ENCODE data around the gene PIK3CB.

DNA sequence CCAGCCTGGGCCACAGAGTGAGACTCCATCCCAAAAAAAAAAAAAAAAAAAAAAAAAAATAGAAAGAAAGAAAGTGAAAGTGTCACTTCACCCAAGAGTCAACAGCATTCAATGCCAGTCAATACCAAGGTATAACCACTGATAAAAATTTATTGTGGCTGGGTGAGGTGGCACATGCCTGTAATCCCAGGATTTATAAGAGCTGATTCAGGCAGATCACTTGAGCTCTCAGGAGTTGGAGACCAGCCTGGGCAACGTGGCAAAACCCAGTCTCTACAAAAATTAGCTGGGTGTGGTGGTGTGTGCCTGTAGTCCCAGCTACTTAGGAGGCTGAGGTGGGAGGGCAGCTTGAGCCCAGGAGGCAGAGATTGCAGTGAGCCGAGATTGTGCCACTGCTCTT is 46.5 kb upstream of the PIK3CB start:
- TF ChIP-seq POLR2A (IDR thresholded peaks at IDR 0.05; ENCODE audit: low read length), result no peak
- no peak for TF ChIP-seq GATA1 (IDR thresholded peaks at IDR 0.05; ENCODE audit: low read depth, low read length)
